ENCODE results near the gene TINAGL1.
"Not testable (repeated sequence)": the region's sequence is repeated elsewhere in the genome, so short reads cannot be mapped to it uniquely, and the experiment has no call there.

Gene TINAGL1

GRCh38 chr1:31583995-31584868 lies 7.9 kb downstream of the TINAGL1 start:
- peak; percentile 41 for DNase-seq (ENCODE audit: low read depth)

DNA sequence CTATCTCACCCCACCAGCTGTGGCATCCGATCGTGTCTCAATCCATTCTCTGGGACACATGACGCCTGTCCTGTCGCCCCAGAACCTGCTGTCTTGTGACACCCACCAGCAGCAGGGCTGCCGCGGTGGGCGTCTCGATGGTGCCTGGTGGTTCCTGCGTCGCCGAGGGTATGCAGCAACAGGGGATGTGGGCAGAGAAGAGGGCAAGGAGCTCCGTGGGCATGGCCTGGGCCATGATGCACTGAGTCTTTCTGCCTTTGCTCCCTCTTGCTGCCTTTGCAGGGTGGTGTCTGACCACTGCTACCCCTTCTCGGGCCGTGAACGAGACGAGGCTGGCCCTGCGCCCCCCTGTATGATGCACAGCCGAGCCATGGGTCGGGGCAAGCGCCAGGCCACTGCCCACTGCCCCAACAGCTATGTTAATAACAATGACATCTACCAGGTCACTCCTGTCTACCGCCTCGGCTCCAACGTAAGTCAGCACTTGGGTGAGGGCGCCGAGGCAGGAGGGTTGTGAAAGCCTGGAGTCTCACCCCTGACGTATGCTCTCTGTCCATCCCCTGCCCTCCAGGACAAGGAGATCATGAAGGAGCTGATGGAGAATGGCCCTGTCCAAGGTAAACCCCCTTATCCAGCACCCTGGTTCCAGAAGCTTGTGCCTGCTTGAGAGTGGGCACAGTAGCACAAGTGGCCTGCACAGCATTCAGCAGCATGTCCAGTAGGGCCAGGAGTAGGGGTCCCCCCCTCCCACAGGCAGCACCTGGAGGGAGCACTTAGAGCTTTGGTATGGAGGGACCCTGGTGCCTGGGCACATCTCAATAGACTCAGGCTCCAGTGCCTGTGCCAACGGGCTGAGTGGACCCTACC lies 8.8 kb downstream of the TINAGL1 start:
- DNase-seq (ENCODE audit: low read depth) = no peak

DNA sequence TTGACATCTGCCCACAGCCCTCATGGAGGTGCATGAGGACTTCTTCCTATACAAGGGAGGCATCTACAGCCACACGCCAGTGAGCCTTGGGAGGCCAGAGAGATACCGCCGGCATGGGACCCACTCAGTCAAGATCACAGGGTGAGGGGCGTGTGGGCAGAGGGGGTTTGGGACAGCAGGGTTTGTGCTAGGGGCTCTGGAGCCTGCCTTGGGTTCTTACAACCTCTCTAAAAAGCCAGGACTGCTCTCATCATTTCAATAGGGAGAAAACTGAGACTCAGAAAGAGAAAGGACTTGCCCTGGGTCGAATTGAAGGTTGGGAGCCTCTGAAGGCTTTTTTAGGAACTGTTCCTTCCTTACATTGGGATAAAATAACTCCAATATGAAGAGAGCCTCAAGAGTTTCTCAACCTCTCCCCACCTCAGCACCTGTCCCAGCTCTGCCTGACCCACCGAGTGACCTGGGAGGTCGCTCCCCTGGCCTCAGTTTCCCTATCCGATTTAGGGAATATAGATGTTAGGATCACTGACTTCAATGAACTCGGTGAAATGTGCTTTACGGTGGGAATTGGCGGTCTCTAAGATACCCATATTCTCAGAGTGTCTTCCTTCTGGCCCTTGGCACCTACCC lies 9.5 kb downstream of the TINAGL1 start:
- DNase-seq (ENCODE audit: low read depth) = no peak

- DNase-seq (ENCODE audit: low read depth) = no peak
Measured at GRCh38 chr1:31586376-31587327, 10.3 kb downstream of the TINAGL1 start.

DNA sequence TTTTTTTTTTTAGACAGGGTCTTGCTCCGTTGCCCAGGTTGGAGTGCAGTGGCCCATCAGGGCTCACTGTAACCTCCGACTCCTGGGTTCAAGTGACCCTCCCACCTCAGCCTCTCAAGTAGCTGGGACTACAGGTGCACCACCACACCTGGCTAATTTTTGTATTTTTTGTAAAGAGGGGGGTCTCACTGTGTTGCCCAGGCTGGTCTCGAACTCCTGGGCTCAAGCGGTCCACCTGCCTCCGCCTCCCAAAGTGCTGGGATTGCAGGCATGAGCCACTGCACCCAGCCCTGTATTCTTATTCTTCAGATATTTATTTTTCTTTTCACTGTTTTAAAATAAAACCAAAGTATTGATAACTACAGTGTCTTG lies 11.0 kb downstream of the TINAGL1 start:
- DNase-seq (ENCODE audit: low read depth) = not testable (repeated sequence)

GRCh38 chr1:31587720-31588423 lies 11.6 kb downstream of the TINAGL1 start:
- DNase-seq (ENCODE audit: low read depth) = no peak

- no peak for DNase-seq (ENCODE audit: low read depth)
Measured at GRCh38 chr1:31588751-31589515, 12.6 kb downstream of the TINAGL1 start.

- DNase-seq (ENCODE audit: low read depth) = peak; percentile 24
Measured at GRCh38 chr1:31591425-31592093, 15.2 kb downstream of the TINAGL1 start.

DNA sequence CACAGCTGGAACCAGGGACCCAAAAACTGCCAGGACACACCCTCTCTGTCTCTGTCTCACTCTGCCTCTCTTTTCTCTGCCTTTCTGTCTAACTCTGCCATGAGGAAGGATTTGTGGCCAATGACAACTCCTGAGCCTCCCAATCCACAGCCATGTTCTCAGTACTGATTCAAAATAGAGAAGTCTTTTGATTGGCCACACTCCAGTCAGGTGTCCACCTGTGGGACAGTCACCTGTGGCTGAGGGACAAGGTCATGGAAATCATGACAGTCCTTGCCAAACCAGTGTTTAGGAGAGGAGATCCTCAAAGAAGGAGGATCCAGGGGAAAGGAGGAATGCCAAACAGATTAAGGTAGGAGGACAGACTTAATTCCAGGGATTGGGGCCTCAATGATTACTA lies 15.8 kb downstream of the TINAGL1 start:
- no peak for DNase-seq (ENCODE audit: low read depth)

GRCh38 chr1:31593136-31593665 lies 16.9 kb downstream of the TINAGL1 start:
- DNase-seq (ENCODE audit: low read depth) = no peak

DNA sequence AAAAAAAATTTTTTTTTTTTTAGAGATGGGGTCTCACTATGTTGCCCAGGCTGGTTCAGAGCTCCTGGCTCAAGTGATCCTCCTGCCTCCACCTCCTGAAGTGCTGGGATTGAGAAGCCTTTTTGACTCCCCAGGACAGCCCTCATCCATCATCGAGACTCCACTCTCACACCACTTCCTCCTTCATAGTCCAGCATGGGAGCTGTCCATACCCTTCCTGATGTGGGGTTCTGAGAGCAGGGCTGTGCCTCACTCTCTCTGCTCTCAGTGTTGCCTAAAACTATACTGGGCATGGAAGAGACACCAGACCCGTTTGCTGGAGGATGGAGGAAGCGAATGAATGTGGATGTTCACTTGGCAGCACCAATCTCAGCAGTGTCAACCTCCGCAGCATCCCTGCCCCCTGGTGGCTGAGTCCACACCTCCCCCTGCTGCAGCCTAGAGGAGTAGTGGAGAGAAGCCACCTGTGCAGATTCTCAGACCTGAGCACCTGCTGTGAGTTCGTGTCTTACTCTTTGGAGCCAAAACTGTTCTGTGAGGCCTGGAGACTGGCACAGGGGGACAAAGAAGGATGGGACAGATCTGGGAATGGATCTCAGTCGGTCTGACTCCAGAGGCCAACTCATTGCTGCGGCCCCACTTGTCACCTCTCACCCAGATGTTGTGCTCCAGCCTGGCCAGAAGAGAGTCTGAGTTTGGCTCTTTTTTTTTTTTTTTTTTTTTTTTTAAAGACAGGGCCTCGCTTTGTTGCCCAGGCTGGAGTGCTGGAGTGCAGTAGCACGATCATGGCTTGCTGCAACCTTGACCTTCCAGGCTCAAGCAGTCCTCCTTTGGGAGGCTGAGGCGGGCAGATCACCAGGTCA lies 17.7 kb downstream of the TINAGL1 start:
- DNase-seq (ENCODE audit: low read depth) = peak; percentile 47

DNA sequence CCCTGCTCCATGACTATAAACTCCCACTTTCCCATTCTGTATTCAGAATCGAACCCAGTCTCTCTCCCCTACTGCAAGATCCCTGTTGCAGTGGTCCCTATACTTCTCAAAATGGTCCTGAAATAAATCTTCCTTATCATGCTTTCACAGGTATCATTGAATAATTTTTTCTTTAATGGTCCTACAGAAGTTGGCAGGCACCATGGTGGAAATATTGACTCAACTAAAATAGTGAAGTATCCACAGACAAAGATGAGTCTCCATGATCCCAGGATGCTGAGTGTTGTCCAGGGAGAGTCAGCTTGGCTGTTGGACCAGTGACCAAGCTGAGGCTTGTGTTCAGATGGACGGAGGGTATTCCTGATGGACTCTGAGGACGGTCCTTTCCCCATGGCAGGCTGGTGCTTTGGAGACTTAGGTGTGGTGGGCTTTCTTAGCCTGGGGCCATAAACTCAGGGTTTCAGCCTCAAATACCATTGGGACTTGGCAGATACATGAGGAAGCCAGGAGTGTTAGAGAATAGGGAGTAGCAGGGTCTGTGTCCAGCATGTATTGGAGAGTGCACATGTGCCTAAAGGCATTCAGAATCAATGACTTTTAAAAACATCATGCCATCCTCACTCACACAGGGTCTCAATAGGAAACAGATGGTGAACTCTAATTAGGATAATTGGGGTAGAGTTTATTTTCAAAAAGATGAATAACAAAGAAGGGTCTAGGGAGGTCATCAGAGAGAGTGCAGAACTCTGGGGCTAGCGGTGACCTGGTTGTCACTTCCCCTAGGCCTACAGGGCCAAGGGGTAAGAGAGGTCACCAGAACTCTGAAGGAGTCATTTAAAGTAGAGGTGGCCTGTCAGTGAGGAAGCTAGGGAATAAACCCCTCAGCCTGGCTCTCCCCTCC lies 19.8 kb downstream of the TINAGL1 start:
- no peak for DNase-seq (ENCODE audit: low read depth)

GRCh38 chr1:31596737-31597097 lies 20.4 kb downstream of the TINAGL1 start:
- DNase-seq (ENCODE audit: low read depth) = no peak

DNA sequence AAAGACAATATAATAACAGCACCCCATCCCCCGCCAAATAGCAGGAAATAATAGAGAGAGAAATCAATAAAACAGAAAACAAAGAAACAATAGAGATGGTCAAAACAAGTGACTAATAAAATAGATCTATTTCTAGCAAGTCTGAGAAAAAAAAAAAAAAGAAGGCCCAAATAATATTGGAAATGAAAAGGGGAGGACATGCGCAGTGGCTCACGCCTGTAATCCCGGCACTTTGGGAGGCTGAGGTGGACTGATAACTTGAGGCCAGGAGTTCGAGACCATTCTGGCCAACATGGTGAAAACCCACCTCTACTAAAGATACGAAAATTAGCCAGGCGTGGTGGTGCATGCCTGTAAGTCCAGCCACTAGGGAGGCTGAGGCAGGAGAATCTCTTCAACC lies 22.7 kb downstream of the TINAGL1 start:
- no peak for DNase-seq (ENCODE audit: low read depth)

DNA sequence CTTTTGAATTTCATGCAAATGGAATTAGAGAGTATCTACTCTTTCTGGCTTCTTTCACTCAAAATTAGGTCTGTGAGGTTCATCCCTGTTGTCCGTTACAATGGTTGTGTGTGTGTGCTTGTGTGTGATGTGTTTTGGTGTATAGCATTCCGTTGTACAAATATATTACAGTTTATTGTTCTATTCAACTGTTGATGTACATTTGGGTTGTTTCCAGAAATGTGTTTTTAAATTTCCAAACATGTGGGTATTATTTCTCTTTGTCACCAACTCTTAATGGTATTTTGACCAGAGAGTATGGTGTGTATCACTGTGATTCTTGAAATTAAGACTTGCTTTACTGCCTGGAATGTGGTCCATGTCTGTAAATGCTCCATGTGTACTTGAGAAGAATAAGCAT lies 24.3 kb downstream of the TINAGL1 start:
- no peak for DNase-seq (ENCODE audit: low read depth)

DNA sequence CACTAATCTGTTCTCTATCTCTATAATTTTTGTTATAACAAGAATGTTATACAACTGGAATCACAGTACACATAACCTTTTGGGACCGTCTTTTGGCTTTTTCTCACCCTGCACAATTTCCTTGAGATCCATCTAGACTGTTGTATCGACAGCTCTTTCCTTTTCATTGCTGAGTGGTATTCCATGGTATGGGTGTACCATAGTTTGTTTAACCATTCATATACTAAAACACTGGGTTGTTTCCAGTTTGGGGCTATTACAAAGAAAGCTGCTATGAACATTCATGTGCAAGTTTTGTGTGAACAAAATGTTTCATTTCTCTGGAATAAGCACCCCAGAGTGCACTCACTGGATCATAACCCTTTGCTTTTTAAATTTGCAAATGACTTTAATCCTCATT lies 25.8 kb downstream of the TINAGL1 start:
- no peak for DNase-seq (ENCODE audit: low read depth)

DNA sequence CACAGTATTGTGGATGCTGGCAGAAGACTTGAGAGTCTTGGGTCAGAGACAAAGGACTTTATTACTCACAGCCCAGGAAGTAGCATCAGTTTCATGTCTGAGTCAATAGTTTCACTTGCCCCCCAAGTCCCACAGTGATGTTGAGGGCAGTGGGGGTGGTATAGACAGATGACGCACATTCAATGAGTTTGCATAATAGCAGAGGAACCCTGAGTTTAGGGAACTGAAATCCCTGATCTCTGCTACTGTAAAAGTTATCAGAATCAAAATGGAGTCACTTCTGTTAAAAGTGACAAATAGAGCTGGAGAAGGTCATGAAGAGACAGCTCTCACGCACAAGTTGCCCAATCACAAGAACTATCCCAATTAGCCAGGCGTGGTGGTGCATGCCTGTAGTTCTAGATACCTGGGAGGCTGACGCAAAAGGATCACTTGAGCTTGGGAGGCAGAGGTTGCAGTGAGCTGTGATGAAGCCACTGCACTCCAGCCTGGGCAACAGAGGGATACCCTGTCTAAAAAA lies 29.7 kb downstream of the TINAGL1 start:
- DNase-seq (ENCODE audit: low read depth) = peak; percentile 39
